ENCODE results near the gene MAP2K7. TPM values are rescaled to one million over a fixed set of nuclear protein-coding genes. Genes with fewer than 3 reads are reported as not detected.
A peak's percentile ranks its signal among the peaks of the same experiment; 100 is the strongest.

The MAP2K7 gene
- total RNA-seq, 1 donor: 10.2 TPM

DNA sequence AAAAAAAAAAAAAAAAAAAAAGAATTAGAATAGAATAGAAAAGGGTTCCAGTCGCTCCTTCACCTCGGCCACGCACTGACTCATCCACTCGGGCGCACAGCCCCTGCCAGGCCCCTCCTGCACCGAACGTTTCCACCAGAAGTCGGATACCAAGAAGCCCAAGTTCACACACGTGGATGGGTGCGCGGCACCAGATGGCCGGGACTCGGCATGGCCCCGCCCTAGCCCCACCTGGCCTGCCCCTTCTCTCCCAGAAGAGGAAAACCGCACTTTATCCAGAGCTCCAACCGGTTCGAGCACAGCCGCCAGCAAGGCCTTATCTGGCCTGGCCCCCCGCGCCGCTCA is 35.4 kb upstream of the MAP2K7 start:
- no peak for DNase-seq (ENCODE audit: low read depth)
- TF ChIP-seq, protein P1, sequence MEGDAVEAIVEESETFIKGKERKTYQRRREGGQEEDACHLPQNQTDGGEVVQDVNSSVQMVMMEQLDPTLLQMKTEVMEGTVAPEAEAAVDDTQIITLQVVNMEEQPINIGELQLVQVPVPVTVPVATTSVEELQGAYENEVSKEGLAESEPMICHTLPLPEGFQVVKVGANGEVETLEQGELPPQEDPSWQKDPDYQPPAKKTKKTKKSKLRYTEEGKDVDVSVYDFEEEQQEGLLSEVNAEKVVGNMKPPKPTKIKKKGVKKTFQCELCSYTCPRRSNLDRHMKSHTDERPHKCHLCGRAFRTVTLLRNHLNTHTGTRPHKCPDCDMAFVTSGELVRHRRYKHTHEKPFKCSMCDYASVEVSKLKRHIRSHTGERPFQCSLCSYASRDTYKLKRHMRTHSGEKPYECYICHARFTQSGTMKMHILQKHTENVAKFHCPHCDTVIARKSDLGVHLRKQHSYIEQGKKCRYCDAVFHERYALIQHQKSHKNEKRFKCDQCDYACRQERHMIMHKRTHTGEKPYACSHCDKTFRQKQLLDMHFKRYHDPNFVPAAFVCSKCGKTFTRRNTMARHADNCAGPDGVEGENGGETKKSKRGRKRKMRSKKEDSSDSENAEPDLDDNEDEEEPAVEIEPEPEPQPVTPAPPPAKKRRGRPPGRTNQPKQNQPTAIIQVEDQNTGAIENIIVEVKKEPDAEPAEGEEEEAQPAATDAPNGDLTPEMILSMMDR (IDR thresholded peaks at IDR 0.05; ENCODE audit: insufficient read depth, low read length): no peak
- H3K4me3 ChIP-seq (ENCODE audit: low read depth, low read length): no peak overlapping the region

DNA sequence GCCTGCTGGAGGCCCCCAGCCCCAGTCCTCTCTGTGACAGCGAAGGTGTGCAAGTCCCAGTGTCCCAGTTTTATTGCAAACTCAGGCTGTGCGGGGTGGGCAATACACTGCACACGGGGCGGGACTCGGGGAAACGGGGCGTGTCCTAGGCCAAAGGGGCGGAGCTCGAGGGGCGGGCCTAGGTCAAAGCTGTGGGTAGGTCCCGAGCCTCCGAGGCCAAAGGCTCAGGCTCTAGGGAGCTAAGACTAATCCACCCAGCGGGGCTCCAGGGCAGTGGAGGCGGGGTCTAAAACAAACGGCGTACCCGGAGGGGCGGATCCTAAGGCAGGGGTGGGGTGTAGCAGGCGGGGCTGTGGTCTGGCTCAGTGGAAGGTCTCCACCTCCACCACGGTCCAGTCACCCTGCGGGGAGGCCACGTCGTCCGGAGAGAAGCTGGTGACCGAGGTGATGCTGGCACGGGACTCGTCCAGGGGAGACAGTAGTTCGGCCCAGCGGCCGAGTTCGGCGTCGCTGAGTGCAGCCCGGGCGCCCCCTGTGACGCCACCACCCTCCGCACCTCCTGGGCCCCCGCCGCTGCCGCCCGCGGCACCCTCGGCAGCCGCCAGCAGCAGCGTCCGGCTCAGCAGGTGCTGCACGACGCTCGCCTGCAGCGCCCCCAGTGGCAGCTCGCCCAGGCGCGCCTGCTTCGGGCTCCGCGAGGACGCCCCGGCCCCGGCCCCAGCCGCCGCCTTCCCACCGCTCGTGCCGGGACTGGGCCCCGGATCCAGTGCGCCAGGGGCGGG is 34.8 kb upstream of the MAP2K7 start:
- TF ChIP-seq, protein P1 (IDR thresholded peaks at IDR 0.05; ENCODE audit: insufficient read depth, low read length): peak; percentile 48
- H3K4me3 ChIP-seq (ENCODE audit: low read depth, low read length): peak overlapping the region; percentile 57
- peak; percentile 34 for DNase-seq (ENCODE audit: low read depth)

DNA sequence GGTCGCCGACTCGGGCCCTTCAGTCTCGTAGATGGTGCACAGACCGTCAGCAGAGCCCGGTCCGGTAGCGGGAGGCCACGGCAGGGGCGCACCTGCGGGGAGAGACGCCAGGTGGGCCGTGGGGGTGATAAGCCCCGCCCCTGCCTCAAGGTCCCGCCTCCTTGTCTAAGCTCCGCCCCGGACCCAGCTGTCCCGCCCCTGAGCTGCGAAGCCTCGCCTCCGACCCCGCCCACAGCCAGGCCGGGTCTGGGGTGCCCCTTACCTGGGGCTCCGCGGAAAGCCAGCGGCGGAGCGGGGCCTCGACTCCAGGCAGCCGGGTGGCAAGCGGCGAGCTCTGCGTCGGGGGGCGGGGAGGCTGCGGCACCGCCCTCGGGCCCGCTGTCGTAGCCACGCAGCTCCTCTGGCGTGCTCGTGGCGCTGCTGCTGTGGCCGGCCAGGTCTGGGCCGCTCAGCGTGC is 34.2 kb upstream of the MAP2K7 start:
- TF ChIP-seq, protein P1 (IDR thresholded peaks at IDR 0.05; ENCODE audit: insufficient read depth, low read length): no peak
- peak; percentile 25 for DNase-seq (ENCODE audit: low read depth)

DNA sequence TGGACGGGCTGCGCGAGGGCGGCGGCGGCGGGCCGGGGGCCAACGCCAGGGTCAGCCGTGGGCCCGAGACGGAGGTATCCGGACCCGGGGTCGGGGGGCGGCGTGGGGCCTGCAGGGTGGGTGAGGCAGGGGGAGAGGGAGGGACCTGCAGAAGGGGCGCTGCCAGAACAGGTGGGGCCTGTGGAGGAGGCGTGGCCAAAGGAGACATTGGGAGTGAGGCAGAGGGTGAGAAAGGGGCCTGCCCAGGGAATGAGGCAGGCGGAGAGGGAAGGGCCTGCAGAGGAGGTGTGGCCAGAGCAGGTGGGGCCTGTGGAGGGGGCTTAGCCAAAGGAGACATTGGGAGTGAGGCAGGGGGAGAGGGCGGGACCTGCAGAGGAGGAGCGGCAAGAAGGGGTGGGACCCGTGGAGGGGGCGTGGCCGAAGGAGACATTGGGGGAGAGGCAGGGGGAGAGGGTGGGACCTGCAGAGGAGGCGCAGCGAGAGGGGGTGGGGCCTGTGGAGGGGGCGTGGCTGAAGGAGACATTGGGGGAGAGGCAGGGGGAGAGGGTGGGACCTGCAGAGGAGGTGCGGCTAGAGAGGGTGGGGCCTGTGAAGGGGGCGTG is 33.7 kb upstream of the MAP2K7 start:
- no peak overlapping the region for H3K4me3 ChIP-seq (ENCODE audit: low read depth, low read length)
- TF ChIP-seq, protein P1 (IDR thresholded peaks at IDR 0.05; ENCODE audit: insufficient read depth, low read length): no peak
- peak; percentile 44 for DNase-seq (ENCODE audit: low read depth)

More for the DNA sequence above, 34.2 kb upstream of the MAP2K7 start:
- peak overlapping the region; percentile 56 for H3K4me3 ChIP-seq (ENCODE audit: low read depth, low read length)

DNA sequence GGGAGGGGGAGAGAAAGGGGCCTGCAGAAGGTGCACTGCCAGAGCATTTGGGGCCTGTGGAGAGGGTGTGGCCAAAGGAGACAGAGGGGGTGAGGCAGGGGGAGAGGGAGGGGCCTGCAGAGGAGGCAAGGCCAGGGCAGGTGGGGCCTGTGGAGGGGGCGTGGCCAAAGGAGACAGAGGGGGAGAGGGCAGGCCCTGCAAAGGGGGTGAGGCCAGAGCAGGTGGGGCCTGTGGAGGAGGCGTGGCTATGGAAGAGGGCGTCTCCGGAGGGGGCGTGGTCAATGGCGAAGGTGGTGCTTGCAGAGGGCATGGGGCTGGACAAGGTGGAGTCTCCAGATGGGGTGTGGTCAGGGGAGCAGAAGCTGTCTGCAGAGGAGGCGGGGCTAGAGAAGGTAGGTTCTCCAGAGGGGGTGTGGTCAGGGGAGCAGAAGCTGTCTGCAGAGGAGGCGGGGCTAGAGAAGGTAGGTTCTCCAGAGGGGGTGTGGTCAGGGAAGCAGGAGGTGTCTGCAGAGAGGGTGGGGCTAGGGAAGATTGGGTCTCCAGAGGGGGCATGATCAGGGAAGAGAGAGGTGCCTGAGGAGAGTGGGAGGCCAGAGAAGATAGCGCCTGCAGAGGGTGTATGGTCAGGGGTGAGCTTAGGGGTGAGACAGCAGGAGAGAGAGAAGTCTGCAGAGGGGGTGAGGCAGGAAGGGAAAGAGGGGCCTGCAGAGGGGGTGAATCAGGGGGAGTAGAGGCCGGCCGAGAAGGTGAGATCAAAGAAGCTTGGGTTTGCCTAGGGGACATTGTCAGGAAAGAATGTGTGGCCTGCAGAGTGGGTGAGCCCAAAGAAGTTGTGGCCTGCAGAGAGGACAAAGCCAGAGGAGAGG is 32.9 kb upstream of the MAP2K7 start:
- TF ChIP-seq, protein P1 (IDR thresholded peaks at IDR 0.05; ENCODE audit: insufficient read depth, low read length): no peak
- no peak overlapping the region for H3K4me3 ChIP-seq (ENCODE audit: low read depth, low read length)
- DNase-seq (ENCODE audit: low read depth): peak; percentile 46

DNA sequence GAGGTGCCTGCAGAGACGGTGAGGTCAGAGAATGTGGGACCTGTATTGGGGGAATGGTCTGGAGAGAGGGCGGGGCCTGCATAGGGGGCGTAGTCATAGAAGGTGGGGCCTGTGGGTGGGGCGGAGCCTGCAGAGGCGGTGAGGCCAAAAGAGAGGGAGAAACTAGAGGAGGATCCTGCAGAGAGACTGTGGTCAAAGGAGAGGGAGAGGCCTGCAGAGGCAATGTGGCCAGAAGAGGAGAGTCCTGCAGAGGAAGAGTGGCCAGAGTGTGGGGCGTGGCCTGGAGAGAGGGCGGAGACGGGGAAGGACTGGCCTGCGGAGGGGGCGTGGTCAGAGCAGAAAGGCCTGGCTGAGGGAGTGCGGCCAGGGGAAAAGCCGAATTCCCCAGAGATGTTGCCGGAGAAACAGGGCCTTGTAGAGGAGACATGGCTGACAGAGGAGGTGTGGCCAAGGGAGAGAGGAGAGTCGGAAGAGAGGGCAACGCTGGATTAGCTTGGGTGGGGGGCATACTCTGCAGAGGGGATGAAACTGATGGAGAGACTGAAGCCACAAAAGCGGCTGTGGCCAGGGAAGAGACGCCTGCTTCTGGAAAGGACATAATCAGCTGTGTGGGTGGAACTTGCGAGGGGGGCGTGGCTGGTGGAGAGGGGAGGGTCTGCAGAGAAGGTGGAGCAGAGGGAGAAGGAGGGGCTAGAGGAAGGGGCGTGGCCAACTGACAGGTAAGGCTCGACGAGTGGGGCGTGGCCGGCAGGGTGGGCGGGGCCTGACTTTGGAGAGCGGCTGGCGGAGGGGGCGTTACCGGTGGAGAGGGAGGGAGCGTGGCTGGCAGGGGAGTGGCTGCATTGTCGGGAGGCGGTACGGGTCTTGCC is 32.0 kb upstream of the MAP2K7 start:
- peak overlapping the region; percentile 61 for H3K4me3 ChIP-seq (ENCODE audit: low read depth, low read length)
- peak; percentile 97 for DNase-seq (ENCODE audit: low read depth)
- TF ChIP-seq, protein P1 (IDR thresholded peaks at IDR 0.05; ENCODE audit: insufficient read depth, low read length): no peak

Data from fibroblast of the aortic adventitia (primary cell).